Measurements from ENCODE around the gene IFNK.

GRCh38 chr9:27491154-27491553 is 32.9 kb upstream of the IFNK start:
- TF ChIP-seq POLR2A (IDR thresholded peaks at IDR 0.05) (no peak), CTCF (IDR thresholded peaks at IDR 0.05 in 8 of 11, conservative IDR thresholded peaks at IDR 0.05 in 3 of 11) (no peak), POLR2AphosphoS5 (IDR thresholded peaks at IDR 0.05) (no peak)

All from spleen (tissue), 7 donors.